NB4 (cell line): Measurements from ENCODE around the gene HNRNPDL.

ENCODE experiments used
- CTCF ChIP-seq: IDR thresholded peaks from one replicate; pipeline ENCODE4 v1.5.1; 2012; ENCODE audit warnings: low read depth, low read length
- MYC ChIP-seq: IDR thresholded peaks from 2 replicates; pipeline ENCODE4 v1.6.1; 2011; ENCODE audit warnings: low read depth, low read length
- POLR2A ChIP-seq: IDR thresholded peaks from 2 replicates; pipeline ENCODE4 v1.6.1; 2011; ENCODE audit warnings: mild to moderate bottlenecking; ENCODE audit not compliant: insufficient read length; ENCODE audit errors: extremely low read depth
- TF ChIP-seq, protein P1 (sequence below): IDR thresholded peaks from 2 replicates; pipeline ENCODE4 v1.6.1; 2011; ENCODE audit warnings: low read depth, low read length

DNA sequence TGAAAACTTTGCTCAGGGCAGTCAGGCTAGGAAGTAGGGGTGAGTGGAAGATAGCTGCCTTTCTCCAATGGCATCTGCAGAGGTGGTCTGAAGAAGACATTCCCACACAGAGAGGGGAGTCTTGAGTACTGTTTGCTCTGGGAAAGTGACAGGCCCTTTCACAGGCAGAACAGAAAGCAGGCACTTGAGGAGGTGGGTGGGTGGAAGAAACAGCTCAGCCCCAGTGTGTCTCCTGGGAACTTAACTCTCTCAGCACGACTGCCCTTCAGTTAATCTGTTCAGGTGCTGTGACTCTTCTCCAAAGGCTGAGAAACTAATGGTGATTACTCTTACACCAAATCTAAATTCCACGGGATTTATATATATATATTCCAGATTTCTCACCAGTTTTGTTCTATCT lies 28.5 kb upstream of the HNRNPDL start:
- TF ChIP-seq CTCF, result no peak
- no peak for TF ChIP-seq POLR2A
- TF ChIP-seq, protein P1, sequence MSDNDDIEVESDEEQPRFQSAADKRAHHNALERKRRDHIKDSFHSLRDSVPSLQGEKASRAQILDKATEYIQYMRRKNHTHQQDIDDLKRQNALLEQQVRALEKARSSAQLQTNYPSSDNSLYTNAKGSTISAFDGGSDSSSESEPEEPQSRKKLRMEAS, result no peak
- TF ChIP-seq MYC, result no peak
